Uterus (tissue), 2 donors: Measurements from ENCODE around the gene RNFT1.

Experiments
- POLR2A ChIP-seq, 2 donors: fragments of 450-650 bp; IDR thresholded peaks; one replicate each; pipeline ENCODE4 v1.6.1; 2016; ENCODE audit warnings: antibody characterized with exemption in 2 of 2, mild to moderate bottlenecking in 1 of 2, moderate library complexity in 1 of 2
- TF ChIP-seq, protein P1 (sequence below), 4 experiments: fragments of 200-600 bp in 2 of 4; fragments of 450-650 bp in 2 of 4; sonication (generic) in 2 of 4; IDR thresholded peaks; one replicate each; pipeline ENCODE4 v1.5.1; 2016 to 2019; ENCODE audit warnings: antibody characterized with exemption in 4 of 4, mild to moderate bottlenecking in 2 of 4, moderate library complexity in 1 of 4

DNA sequence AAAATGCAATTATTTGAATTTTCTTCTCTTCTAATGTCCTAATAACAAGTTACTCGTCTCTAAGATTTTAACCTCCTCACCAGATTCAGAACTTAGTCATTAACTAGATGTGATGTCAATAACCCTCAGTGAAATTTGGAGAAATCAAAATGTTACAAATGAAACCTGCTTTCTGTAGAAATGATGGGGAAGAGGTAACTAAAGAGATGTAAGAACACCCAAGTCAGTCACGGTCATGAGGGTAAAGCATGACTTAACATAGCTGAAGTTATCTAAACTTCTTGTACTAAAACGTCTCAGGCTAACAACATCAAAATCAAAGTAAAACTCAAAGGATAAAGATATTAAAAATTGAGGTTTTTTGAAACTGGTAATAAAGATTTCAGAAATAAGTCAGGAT is 9.7 kb downstream of the RNFT1 start:
- TF ChIP-seq, protein P1, sequence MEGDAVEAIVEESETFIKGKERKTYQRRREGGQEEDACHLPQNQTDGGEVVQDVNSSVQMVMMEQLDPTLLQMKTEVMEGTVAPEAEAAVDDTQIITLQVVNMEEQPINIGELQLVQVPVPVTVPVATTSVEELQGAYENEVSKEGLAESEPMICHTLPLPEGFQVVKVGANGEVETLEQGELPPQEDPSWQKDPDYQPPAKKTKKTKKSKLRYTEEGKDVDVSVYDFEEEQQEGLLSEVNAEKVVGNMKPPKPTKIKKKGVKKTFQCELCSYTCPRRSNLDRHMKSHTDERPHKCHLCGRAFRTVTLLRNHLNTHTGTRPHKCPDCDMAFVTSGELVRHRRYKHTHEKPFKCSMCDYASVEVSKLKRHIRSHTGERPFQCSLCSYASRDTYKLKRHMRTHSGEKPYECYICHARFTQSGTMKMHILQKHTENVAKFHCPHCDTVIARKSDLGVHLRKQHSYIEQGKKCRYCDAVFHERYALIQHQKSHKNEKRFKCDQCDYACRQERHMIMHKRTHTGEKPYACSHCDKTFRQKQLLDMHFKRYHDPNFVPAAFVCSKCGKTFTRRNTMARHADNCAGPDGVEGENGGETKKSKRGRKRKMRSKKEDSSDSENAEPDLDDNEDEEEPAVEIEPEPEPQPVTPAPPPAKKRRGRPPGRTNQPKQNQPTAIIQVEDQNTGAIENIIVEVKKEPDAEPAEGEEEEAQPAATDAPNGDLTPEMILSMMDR (IDR thresholded peaks at IDR 0.05) = no peak
- no peak for TF ChIP-seq POLR2A (IDR thresholded peaks at IDR 0.05)
